Measurements from ENCODE around the gene TOX2. TPM values are rescaled to one million over a fixed set of nuclear protein-coding genes. Genes with fewer than 3 reads are reported as not detected.

TOX2 gene
- total RNA-seq, 1 donor from 2014 or later, result 0.16 TPM

GRCh38 chr20:44085616-44086434, 171.2 kb downstream of the TOX2 start:
- no peak for FAIRE-seq
- no peaks in the 10 kb centered on the region for H3K9me3 Mint-ChIP-seq (ENCODE audit: unreplicated experiment)
- DNase-seq (ENCODE audit: low read depth), result no peak

GRCh38 chr20:44087051-44087856, 172.6 kb downstream of the TOX2 start:
- FAIRE-seq, result no peak
- H3K27ac Mint-ChIP-seq (ENCODE audit: unreplicated experiment), result no peak overlapping the region

More at GRCh38 chr20:44085616-44086434, 171.2 kb downstream of the TOX2 start:
- H3K36me3 ChIP-seq (ENCODE audit: insufficient read depth, low read length), result no peaks in the 10 kb centered on the region
- no peak overlapping the region for H3K4me2 ChIP-seq (ENCODE audit: low read length)
- Mint-ChIP-seq H3K4me1 (ENCODE audit: low read depth, unreplicated experiment) (peaks cover 4% of the 10 kb centered on the region), H3K4me3 (ENCODE audit: unreplicated experiment) (no peak overlapping the region), H3K36me3 (ENCODE audit: low read depth, unreplicated experiment) (no peaks in the 10 kb centered on the region), H3K27ac (ENCODE audit: unreplicated experiment) (no peak overlapping the region), H3K27me3 (ENCODE audit: low read depth, unreplicated experiment) (peaks cover 10% of the 10 kb centered on the region)
- no peak overlapping the region for H3K27ac ChIP-seq (ENCODE audit: low read depth, low read length)
- no peaks in the 10 kb centered on the region for H3K27me3 ChIP-seq (ENCODE audit: insufficient read depth, low read length)
- no peaks in the 10 kb centered on the region for H3K79me2 ChIP-seq (ENCODE audit: insufficient read depth, low read length)
- TF ChIP-seq EZH2 (IDR thresholded peaks at IDR 0.05; ENCODE audit: insufficient read depth, low read length) (no peak), CTCF (IDR thresholded peaks at IDR 0.05; ENCODE audit: insufficient read depth, low read depth, low read length) (no peak)
- H3K4me3 ChIP-seq (ENCODE audit: insufficient read depth, low read depth, low read length), result no peak overlapping the region
- peaks cover 12% of the 10 kb centered on the region for H3K4me1 ChIP-seq (ENCODE audit: insufficient read depth, low read length)
- H4K20me1 ChIP-seq (ENCODE audit: insufficient read depth, low read length), result no peaks in the 10 kb centered on the region
- no peak overlapping the region for H2AFZ ChIP-seq (ENCODE audit: low read depth, low read length)
- no peaks in the 10 kb centered on the region for H3K9me3 ChIP-seq (ENCODE audit: insufficient read depth, low read depth, low read length)
- H3K9ac ChIP-seq (ENCODE audit: low read length), result no peak overlapping the region

More at GRCh38 chr20:44087051-44087856, 172.6 kb downstream of the TOX2 start:
- H3K9me3 Mint-ChIP-seq (ENCODE audit: unreplicated experiment), result no peaks in the 10 kb centered on the region
- Histone ChIP-seq H3K27ac (ENCODE audit: low read depth, low read length) (no peak overlapping the region), H4K20me1 (ENCODE audit: insufficient read depth, low read length) (no peaks in the 10 kb centered on the region), H3K9ac (ENCODE audit: low read length) (no peak overlapping the region), H2AFZ (ENCODE audit: low read depth, low read length) (no peak overlapping the region), H3K79me2 (ENCODE audit: insufficient read depth, low read length) (no peaks in the 10 kb centered on the region), H3K27me3 (ENCODE audit: insufficient read depth, low read length) (no peaks in the 10 kb centered on the region), H3K9me3 (ENCODE audit: insufficient read depth, low read depth, low read length) (no peaks in the 10 kb centered on the region), H3K4me1 (ENCODE audit: insufficient read depth, low read length) (peaks cover 12% of the 10 kb centered on the region), H3K36me3 (ENCODE audit: insufficient read depth, low read length) (no peaks in the 10 kb centered on the region), H3K4me2 (ENCODE audit: low read length) (no peak overlapping the region), H3K4me3 (ENCODE audit: insufficient read depth, low read depth, low read length) (no peak overlapping the region)
- no peak overlapping the region for H3K4me3 Mint-ChIP-seq (ENCODE audit: unreplicated experiment)
- H3K4me1 Mint-ChIP-seq (ENCODE audit: low read depth, unreplicated experiment), result peaks cover 4% of the 10 kb centered on the region
- TF ChIP-seq EZH2 (IDR thresholded peaks at IDR 0.05; ENCODE audit: insufficient read depth, low read length) (no peak), CTCF (IDR thresholded peaks at IDR 0.05; ENCODE audit: insufficient read depth, low read depth, low read length) (no peak)
- no peaks in the 10 kb centered on the region for H3K36me3 Mint-ChIP-seq (ENCODE audit: low read depth, unreplicated experiment)
- peaks cover 10% of the 10 kb centered on the region for H3K27me3 Mint-ChIP-seq (ENCODE audit: low read depth, unreplicated experiment)
- DNase-seq (ENCODE audit: low read depth), result no peak
